ENCODE data around the gene OR8D4.

GRCh38 chr11:123852321-123852720 lies 49.6 kb upstream of the OR8D4 start:
- TF ChIP-seq JUND (IDR thresholded peaks at IDR 0.05) (no peak), RAD21 (IDR thresholded peaks at IDR 0.05) (no peak), SP1 (IDR thresholded peaks at IDR 0.05) (no peak), TAF1 (conservative IDR thresholded peaks at IDR 0.05) (no peak), RXRA (IDR thresholded peaks at IDR 0.05) (no peak), FOXA1 (IDR thresholded peaks at IDR 0.05) (no peak), YY1 (IDR thresholded peaks at IDR 0.05) (no peak), ATF3 (IDR thresholded peaks at IDR 0.05) (no peak), EGR1 (IDR thresholded peaks at IDR 0.05; ENCODE audit: low read depth in 2 of 2) (no peak), HNF4G (IDR thresholded peaks at IDR 0.05) (no peak)
- TF ChIP-seq, protein P1, sequence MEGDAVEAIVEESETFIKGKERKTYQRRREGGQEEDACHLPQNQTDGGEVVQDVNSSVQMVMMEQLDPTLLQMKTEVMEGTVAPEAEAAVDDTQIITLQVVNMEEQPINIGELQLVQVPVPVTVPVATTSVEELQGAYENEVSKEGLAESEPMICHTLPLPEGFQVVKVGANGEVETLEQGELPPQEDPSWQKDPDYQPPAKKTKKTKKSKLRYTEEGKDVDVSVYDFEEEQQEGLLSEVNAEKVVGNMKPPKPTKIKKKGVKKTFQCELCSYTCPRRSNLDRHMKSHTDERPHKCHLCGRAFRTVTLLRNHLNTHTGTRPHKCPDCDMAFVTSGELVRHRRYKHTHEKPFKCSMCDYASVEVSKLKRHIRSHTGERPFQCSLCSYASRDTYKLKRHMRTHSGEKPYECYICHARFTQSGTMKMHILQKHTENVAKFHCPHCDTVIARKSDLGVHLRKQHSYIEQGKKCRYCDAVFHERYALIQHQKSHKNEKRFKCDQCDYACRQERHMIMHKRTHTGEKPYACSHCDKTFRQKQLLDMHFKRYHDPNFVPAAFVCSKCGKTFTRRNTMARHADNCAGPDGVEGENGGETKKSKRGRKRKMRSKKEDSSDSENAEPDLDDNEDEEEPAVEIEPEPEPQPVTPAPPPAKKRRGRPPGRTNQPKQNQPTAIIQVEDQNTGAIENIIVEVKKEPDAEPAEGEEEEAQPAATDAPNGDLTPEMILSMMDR (IDR thresholded peaks at IDR 0.05; ENCODE audit: low read depth, low read length, missing input control) = no peak
- TF ChIP-seq, protein P2, sequence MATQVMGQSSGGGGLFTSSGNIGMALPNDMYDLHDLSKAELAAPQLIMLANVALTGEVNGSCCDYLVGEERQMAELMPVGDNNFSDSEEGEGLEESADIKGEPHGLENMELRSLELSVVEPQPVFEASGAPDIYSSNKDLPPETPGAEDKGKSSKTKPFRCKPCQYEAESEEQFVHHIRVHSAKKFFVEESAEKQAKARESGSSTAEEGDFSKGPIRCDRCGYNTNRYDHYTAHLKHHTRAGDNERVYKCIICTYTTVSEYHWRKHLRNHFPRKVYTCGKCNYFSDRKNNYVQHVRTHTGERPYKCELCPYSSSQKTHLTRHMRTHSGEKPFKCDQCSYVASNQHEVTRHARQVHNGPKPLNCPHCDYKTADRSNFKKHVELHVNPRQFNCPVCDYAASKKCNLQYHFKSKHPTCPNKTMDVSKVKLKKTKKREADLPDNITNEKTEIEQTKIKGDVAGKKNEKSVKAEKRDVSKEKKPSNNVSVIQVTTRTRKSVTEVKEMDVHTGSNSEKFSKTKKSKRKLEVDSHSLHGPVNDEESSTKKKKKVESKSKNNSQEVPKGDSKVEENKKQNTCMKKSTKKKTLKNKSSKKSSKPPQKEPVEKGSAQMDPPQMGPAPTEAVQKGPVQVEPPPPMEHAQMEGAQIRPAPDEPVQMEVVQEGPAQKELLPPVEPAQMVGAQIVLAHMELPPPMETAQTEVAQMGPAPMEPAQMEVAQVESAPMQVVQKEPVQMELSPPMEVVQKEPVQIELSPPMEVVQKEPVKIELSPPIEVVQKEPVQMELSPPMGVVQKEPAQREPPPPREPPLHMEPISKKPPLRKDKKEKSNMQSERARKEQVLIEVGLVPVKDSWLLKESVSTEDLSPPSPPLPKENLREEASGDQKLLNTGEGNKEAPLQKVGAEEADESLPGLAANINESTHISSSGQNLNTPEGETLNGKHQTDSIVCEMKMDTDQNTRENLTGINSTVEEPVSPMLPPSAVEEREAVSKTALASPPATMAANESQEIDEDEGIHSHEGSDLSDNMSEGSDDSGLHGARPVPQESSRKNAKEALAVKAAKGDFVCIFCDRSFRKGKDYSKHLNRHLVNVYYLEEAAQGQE (IDR thresholded peaks at IDR 0.05) = no peak

All from liver (tissue), 3 donors.